PC-9 (cell line): ENCODE data around the gene LIMS1. TPM values are rescaled to one million over a fixed set of nuclear protein-coding genes. Genes with fewer than 3 reads are reported as not detected.

Experiments
- BruUV-seq: library from RNA; stranded (reverse); fragments of 400-500 nt; replicated peaks from 2 replicates; lab custom pipeline; 2021; lab: Mats Ljungman, UMichigan
- CTCF ChIA-PET: fragments of 300-600 bp; sonication (Branson Sonifier 250); formaldehyde crosslinking; loops from one replicate; lab custom pipeline; 2022; ENCODE audit warnings: antibody characterized with exemption; lab: Charles Lee
- POLR2A ChIA-PET: fragments of 300-600 bp; sonication (Branson Sonifier 250); formaldehyde crosslinking; loops from one replicate; lab custom pipeline; 2022; ENCODE audit warnings: antibody characterized with exemption; ENCODE audit not compliant: unreplicated experiment; lab: Charles Lee
- DNase-seq, 2 experiments: peaks; one replicate each; pipeline versions ENCODE4 v3.0.0 to v3.0.0-alpha.2; 2015 to 2022; ENCODE audit warnings: mixed read lengths in 1 of 2
- H2AFZ ChIP-seq: fragments of 200-600 bp; sonication (generic); 2 replicates; pipeline ENCODE4 v1.8.1; 2017; ENCODE audit warnings: antibody characterized with exemption
- H3F3A ChIP-seq: fragments of 200-600 bp; sonication (generic); 2 replicates; pipeline ENCODE4 v1.8.1; 2017; ENCODE audit warnings: antibody characterized with exemption, mild to moderate bottlenecking, low read depth; ENCODE audit not compliant: insufficient read depth
- H3K27ac ChIP-seq: fragments of 200-600 bp; sonication (generic); 2 replicates; pipeline ENCODE4 v1.6.1; 2016; ENCODE audit warnings: mixed run types
- H3K27me3 ChIP-seq: fragments of 200-600 bp; sonication (generic); 2 replicates; pipeline ENCODE4 v1.6.1; 2016; ENCODE audit warnings: low read depth, mixed run types; ENCODE audit not compliant: insufficient read depth
- H3K36me3 ChIP-seq: fragments of 200-600 bp; sonication (generic); 2 replicates; pipeline ENCODE4 v1.6.1; 2016; ENCODE audit warnings: low read depth, mixed run types
- H3K4me1 ChIP-seq: fragments of 200-600 bp; sonication (generic); replicated peaks from 2 replicates; pipeline ENCODE4 v1.6.1; 2016; ENCODE audit warnings: mixed run types; ENCODE audit not compliant: insufficient read depth
- H3K4me2 ChIP-seq: fragments of 200-600 bp; sonication (generic); 2 replicates; pipeline ENCODE4 v1.6.1; 2017; ENCODE audit warnings: mixed run types
- H3K4me3 ChIP-seq: fragments of 200-600 bp; sonication (generic); 2 replicates; pipeline ENCODE4 v1.6.1; 2016; ENCODE audit warnings: mixed run types
- H3K79me2 ChIP-seq: fragments of 200-600 bp; sonication (generic); 2 replicates; pipeline ENCODE4 v1.6.1; 2017; ENCODE audit warnings: low read depth, mixed run types
- H3K9me2 ChIP-seq: fragments of 200-600 bp; sonication (generic); 2 replicates; pipeline ENCODE4 v1.8.1; 2017; ENCODE audit warnings: mild to moderate bottlenecking; ENCODE audit not compliant: insufficient read depth
- H3K9me3 ChIP-seq: fragments of 200-600 bp; sonication (generic); 2 replicates; pipeline ENCODE4 v1.8.1; 2016; ENCODE audit warnings: low read depth; ENCODE audit not compliant: insufficient read depth
- H4K20me1 ChIP-seq: fragments of 200-600 bp; sonication (generic); 2 replicates; pipeline ENCODE4 v1.8.1; 2017; ENCODE audit not compliant: insufficient read depth
- CTCF ChIP-seq: fragments of 200-600 bp; sonication (generic); conservative IDR thresholded peaks from 2 replicates; pipeline ENCODE4 v1.6.1; 2017; ENCODE audit warnings: mixed run types, antibody characterized with exemption, mild to moderate bottlenecking, moderate library complexity
- EZH2 ChIP-seq: fragments of 200-600 bp; sonication (generic); IDR thresholded peaks from 2 replicates; pipeline ENCODE4 v1.8.0; 2017; ENCODE audit warnings: antibody characterized with exemption, low read depth
- intact Hi-C: fragments of 100-400 bp; cut with micrococcal nuclease; formaldehyde crosslinking; loops from one replicate; pipeline ENCODE4 v1.10.0; 2022; ENCODE audit not compliant: unreplicated experiment
- total RNA-seq: library from RNA; stranded (reverse); gene quantifications from 2 replicates; pipeline ENCODE4 v1.2.3, GENCODE V29; 2021

LIMS1 gene
- total RNA-seq, 1 experiment from 2014 or later = 61.6 TPM

GRCh38 chr2:108616318-108616717 lies 82.0 kb downstream of the LIMS1 start:
- H3K9me2 ChIP-seq = no peaks in the 10 kb centered on the region
- H3K4me3 ChIP-seq = no peak overlapping the region
- no peaks in the 10 kb centered on the region for H4K20me1 ChIP-seq
- POLR2A ChIA-PET = no interaction called here
- intact Hi-C loops = no loop called here
- TF ChIP-seq CTCF (no peak), EZH2 (no peak)
- H3K79me2 ChIP-seq = peaks cover 28% of the 10 kb centered on the region
- no peak for DNase-seq
- H2AFZ ChIP-seq = no peak overlapping the region
- H3K4me1 ChIP-seq = peaks cover 53% of the 10 kb centered on the region
- no peaks in the 10 kb centered on the region for H3K27me3 ChIP-seq
- BruUV-seq = no TSS peak
- peaks cover 13% of the 10 kb centered on the region; the same call in 1 of the 2 replicates for H3F3A ChIP-seq
- no peaks in the 10 kb centered on the region for H3K9me3 ChIP-seq
- peak overlapping the region; percentile 29 for H3K4me2 ChIP-seq
- H3K36me3 ChIP-seq = no peaks in the 10 kb centered on the region
- peak overlapping the region; percentile 34 for H3K27ac ChIP-seq
- CTCF ChIA-PET = interaction anchor here (0.9 kb wide), 1 partner anchor 20 kb away, joined by 5 read pairs; no protein-coding TSS in a partner anchor

- POLR2A ChIA-PET = interaction anchor here (0.7 kb wide), 1 partner anchor 973 kb away, joined by 4 read pairs; no protein-coding TSS in a partner anchor
- Histone ChIP-seq H3K79me2 (peaks cover 28% of the 10 kb centered on the region), H3K27me3 (no peaks in the 10 kb centered on the region), H3K36me3 (no peaks in the 10 kb centered on the region), H3K9me3 (no peaks in the 10 kb centered on the region), H3K4me1 (peaks cover 57% of the 10 kb centered on the region), H3K9me2 (0 out of 2 replicates have a peak, but pooled peaks cover 3% of the 10 kb centered on the region), H3K27ac (peak overlapping the region; percentile 34), H3F3A (peaks cover 13% of the 10 kb centered on the region; the same call in 1 of the 2 replicates), H3K4me2 (peak overlapping the region; percentile 29), H2AFZ (no peak overlapping the region), H4K20me1 (no peaks in the 10 kb centered on the region), H3K4me3 (no peak overlapping the region)
- BruUV-seq = no TSS peak
- TF ChIP-seq EZH2 (no peak), CTCF (no peak)
- CTCF ChIA-PET = interaction anchor here (0.6 to 0.9 kb wide), 2 partner anchors 17 to 20 kb away, joined by 3 to 5 read pairs; no protein-coding TSS in a partner anchor
- peak in 1 of 2 experiments; percentile 84 for DNase-seq
- intact Hi-C loops = no loop called here
Measured at GRCh38 chr2:108616751-108617161, 82.5 kb downstream of the LIMS1 start.

- H3K4me2 ChIP-seq = peak overlapping the region; percentile 29
- peaks cover 13% of the 10 kb centered on the region; the same call in 1 of the 2 replicates for H3F3A ChIP-seq
- DNase-seq = no peak
- H3K9me2 ChIP-seq = 0 out of 2 replicates have a peak, but pooled peaks cover 3% of the 10 kb centered on the region
- ChIA-PET CTCF (no interaction called here), POLR2A (interaction anchor here (0.7 kb wide), 1 partner anchor 972 kb away, joined by 4 read pairs; no protein-coding TSS in a partner anchor)
- no peaks in the 10 kb centered on the region for H3K27me3 ChIP-seq
- no peak for TF ChIP-seq CTCF
- no peak for TF ChIP-seq EZH2
- H3K36me3 ChIP-seq = no peaks in the 10 kb centered on the region
- peaks cover 28% of the 10 kb centered on the region for H3K79me2 ChIP-seq
- H3K27ac ChIP-seq = peak overlapping the region; percentile 34; the same call in 1 of the 2 replicates
- no peaks in the 10 kb centered on the region for H3K9me3 ChIP-seq
- H3K4me3 ChIP-seq = no peak overlapping the region
- no TSS peak for BruUV-seq
- H2AFZ ChIP-seq = no peak overlapping the region
- intact Hi-C loops = no loop called here
- no peaks in the 10 kb centered on the region for H4K20me1 ChIP-seq
- H3K4me1 ChIP-seq = peaks cover 62% of the 10 kb centered on the region
Measured at GRCh38 chr2:108617617-108618016, 83.3 kb downstream of the LIMS1 start.
